Upper lobe of left lung (tissue), 6 donors: Measurements from ENCODE around the gene GDI1. TPM values are rescaled to one million over a fixed set of nuclear protein-coding genes. Genes with fewer than 3 reads are reported as not detected.

ENCODE experiments used
- ATAC-seq, 2 donors: fragments of 200-7000 bp; cut with Tn5 transposase; one replicate each; pipeline ENCODE4 v1.9.1; 2022; ENCODE audit warnings: mild to moderate bottlenecking in 2 of 2, moderate library complexity in 2 of 2; ENCODE audit not compliant: low FRiP score in 2 of 2
- DNase-seq, 2 donors: peaks; one replicate each; pipeline ENCODE4 v3.0.0-alpha.2; 2019 to 2020
- H3K27ac ChIP-seq, 4 donors: fragments of 200-600 bp; sonication (generic); one replicate each; pipeline ENCODE4 v1.5.1; 2016 to 2019
- H3K27me3 ChIP-seq, 4 donors: fragments of 200-600 bp; sonication (generic); one replicate each; pipeline ENCODE4 v1.5.1; 2017 to 2019
- H3K36me3 ChIP-seq, 4 donors: fragments of 200-600 bp; sonication (generic); one replicate each; pipeline ENCODE4 v1.5.1; 2016 to 2019
- H3K4me1 ChIP-seq, 4 donors: fragments of 200-600 bp; sonication (generic); one replicate each; pipeline ENCODE4 v1.5.1; 2018 to 2019
- H3K4me3 ChIP-seq, 4 donors: fragments of 200-600 bp; sonication (generic); one replicate each; pipeline ENCODE4 v1.5.1; 2017 to 2019; ENCODE audit warnings: mild to moderate bottlenecking in 2 of 4, moderate library complexity in 1 of 4
- H3K9me3 ChIP-seq, 4 donors: fragments of 200-600 bp; sonication (generic); one replicate each; pipeline ENCODE4 v1.5.1; 2018 to 2019
- EP300 ChIP-seq, 4 donors: sonication (generic); formaldehyde crosslinking; IDR thresholded peaks; one replicate each; pipeline ENCODE4 v1.5.1; 2017; ENCODE audit warnings: antibody characterized with exemption in 4 of 4, control low read depth in 2 of 4
- POLR2A ChIP-seq, 4 donors: fragments of 450-650 bp; IDR thresholded peaks; one replicate each; pipeline ENCODE4 v1.5.1; 2016 to 2017; ENCODE audit warnings: antibody characterized with exemption in 4 of 4, mild to moderate bottlenecking in 2 of 4
- POLR2AphosphoS5 ChIP-seq, 2 donors: sonication (generic); formaldehyde crosslinking; IDR thresholded peaks; one replicate each; pipeline ENCODE4 v1.5.1; 2017; ENCODE audit warnings: antibody characterized with exemption in 2 of 2
- WGBS, 2 donors: methylation state at CpG; one replicate each; pipeline ENCODE4 v1.1.5; 2017 to 2018; 5-methylcytosine and 5-hydroxymethylcytosine counted together
- total RNA-seq, 6 donors: library from RNA; depleted of rRNA in 4 of 6; stranded (reverse); fragments of >200 nt in 4 of 6; gene quantifications; one replicate each; pipeline versions ENCODE4 v1.1.0 to v1.2.1, GENCODE V29; 2016 to 2021
- TF ChIP-seq, protein P1 (sequence below), 6 experiments: fragments of 450-650 bp in 4 of 6; fragments of 200-600 bp in 2 of 6; sonication (generic) in 2 of 6; IDR thresholded peaks; one replicate each; pipeline ENCODE4 v1.5.1; 2016 to 2019; ENCODE audit warnings: antibody characterized with exemption in 6 of 6
- donor health status: DM: no; HTN: no; CAD: no; lungs with moderate emphysema.
- donor health status: DM: no; HTN: yes; CAD: no; lungs with severe emphysema.

The GDI1 gene
- total RNA-seq, 6 donors from 2014 or later, result 81.2 to 237 (median 96.0) TPM

DNA sequence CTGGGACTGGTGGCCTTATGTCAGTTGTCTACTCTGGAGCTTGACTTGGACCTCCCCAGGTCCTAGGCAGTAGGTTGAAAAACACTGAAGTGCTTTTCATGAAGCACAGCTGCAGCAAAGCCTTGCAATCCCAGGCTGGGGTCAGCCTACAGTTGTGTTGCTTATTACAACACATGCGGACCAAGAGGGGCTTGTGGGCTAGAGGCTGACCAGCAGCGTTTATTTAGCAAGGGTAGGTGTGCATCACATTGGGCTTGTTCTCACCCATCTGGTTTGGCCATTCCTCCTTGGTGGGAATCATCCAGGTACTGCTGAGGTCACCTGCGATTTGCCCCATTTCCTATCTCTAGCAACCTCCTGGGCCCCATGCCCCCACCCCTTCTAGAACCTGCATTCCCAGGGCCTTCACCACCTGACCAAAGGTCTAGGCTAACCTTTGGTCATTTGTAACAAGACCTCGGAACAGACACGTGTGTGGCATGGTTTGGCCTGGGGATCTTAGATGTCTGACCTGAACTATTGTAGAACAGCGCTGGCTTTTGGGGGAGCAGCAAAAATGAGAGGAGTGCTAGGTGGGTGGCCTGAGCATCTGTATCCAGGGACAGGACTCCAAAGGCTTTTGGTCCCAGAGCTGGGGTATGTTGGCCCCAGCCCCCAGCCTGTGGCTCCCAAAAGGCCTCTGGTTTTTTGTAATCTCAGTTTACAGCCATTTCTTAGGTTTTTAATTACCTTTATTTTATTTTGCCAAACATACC lies 35.7 kb upstream of the GDI1 start:
- no peak for TF ChIP-seq EP300 (IDR thresholded peaks at IDR 0.05)
- peak in 2 of 4 donors; percentile 17 to 25 for TF ChIP-seq POLR2A (IDR thresholded peaks at IDR 0.05)
- TF ChIP-seq POLR2AphosphoS5 (IDR thresholded peaks at IDR 0.05), result no peak
- ATAC-seq (no peak), DNase-seq (no peak)
- Histone ChIP-seq H3K4me3 (no peak overlapping the region), H3K4me1 (peaks cover 7 to 34% (median 7%) of the 10 kb centered on the region in 4 donors), H3K36me3 (peaks cover 0 to 37% (median 13%) of the 10 kb centered on the region in 4 donors), H3K27ac (no peak overlapping the region), H3K27me3 (no peaks in the 10 kb centered on the region), H3K9me3 (peaks cover 0 to 14% (median 0%) of the 10 kb centered on the region in 4 donors)
- 40 to 69% methylated on average over 1 to 6 of the region's 6 CpGs for WGBS, 2 donors

GRCh38 chrX:154401918-154402621 lies 34.9 kb upstream of the GDI1 start:
- Histone ChIP-seq H3K36me3 (peaks cover 0 to 37% (median 13%) of the 10 kb centered on the region in 4 donors), H3K27ac (peak overlapping the region in 1 of 4 donors; percentile 35), H3K9me3 (peaks cover 0 to 14% (median 0%) of the 10 kb centered on the region in 4 donors), H3K27me3 (no peaks in the 10 kb centered on the region), H3K4me3 (no peak overlapping the region), H3K4me1 (peaks cover 7 to 25% (median 7%) of the 10 kb centered on the region in 4 donors)
- ATAC-seq (no peak), DNase-seq (no peak)
- 58 to 69% methylated on average over 2 to 6 of the region's 6 CpGs for WGBS, 2 donors
- TF ChIP-seq, protein P1, sequence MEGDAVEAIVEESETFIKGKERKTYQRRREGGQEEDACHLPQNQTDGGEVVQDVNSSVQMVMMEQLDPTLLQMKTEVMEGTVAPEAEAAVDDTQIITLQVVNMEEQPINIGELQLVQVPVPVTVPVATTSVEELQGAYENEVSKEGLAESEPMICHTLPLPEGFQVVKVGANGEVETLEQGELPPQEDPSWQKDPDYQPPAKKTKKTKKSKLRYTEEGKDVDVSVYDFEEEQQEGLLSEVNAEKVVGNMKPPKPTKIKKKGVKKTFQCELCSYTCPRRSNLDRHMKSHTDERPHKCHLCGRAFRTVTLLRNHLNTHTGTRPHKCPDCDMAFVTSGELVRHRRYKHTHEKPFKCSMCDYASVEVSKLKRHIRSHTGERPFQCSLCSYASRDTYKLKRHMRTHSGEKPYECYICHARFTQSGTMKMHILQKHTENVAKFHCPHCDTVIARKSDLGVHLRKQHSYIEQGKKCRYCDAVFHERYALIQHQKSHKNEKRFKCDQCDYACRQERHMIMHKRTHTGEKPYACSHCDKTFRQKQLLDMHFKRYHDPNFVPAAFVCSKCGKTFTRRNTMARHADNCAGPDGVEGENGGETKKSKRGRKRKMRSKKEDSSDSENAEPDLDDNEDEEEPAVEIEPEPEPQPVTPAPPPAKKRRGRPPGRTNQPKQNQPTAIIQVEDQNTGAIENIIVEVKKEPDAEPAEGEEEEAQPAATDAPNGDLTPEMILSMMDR (IDR thresholded peaks at IDR 0.05), result no peak
- no peak for TF ChIP-seq EP300 (IDR thresholded peaks at IDR 0.05)
- TF ChIP-seq POLR2AphosphoS5 (IDR thresholded peaks at IDR 0.05), result no peak
- no peak for TF ChIP-seq POLR2A (IDR thresholded peaks at IDR 0.05)

DNA sequence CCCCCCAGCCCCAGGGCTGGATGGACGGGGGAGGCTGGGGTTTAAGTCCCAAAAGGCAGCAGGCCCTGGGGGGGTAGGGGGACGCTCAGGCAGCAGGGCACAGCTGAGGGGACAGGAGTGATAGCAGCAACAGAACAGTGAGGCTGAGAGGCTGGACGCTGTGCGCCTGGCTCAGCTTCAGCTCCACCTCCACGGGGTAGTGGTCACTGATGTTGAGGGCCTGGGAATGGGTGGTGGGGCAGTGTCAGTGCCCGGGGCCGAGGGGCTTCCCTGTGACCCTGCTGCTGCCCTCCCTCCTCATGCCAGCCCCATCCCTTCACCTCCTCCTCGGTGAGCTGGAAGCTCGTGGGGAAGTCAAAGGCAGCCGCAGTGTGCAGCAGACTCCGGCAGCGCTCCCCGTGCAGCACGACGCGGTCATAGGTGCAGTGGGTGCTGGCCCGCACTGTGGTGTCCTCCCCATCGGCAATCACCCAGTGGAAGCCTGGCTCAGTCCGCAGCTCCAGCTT lies 34.3 kb upstream of the GDI1 start:
- Histone ChIP-seq H3K9me3 (peaks cover 0 to 12% (median 0%) of the 10 kb centered on the region in 4 donors), H3K36me3 (peaks cover 0 to 37% (median 13%) of the 10 kb centered on the region in 4 donors), H3K4me3 (no peak overlapping the region), H3K4me1 (peaks cover 7 to 22% (median 7%) of the 10 kb centered on the region in 4 donors), H3K27ac (peak overlapping the region in 1 of 4 donors; percentile 35), H3K27me3 (no peaks in the 10 kb centered on the region)
- no peak for ATAC-seq
- TF ChIP-seq EP300 (IDR thresholded peaks at IDR 0.05) (no peak), POLR2A (IDR thresholded peaks at IDR 0.05) (no peak), POLR2AphosphoS5 (IDR thresholded peaks at IDR 0.05) (no peak)
- TF ChIP-seq, protein P1 (IDR thresholded peaks at IDR 0.05), result no peak
- 76 to 100% methylated on average over 1 to 16 of the region's 19 CpGs for WGBS, 2 donors
- DNase-seq, result no peak

DNA sequence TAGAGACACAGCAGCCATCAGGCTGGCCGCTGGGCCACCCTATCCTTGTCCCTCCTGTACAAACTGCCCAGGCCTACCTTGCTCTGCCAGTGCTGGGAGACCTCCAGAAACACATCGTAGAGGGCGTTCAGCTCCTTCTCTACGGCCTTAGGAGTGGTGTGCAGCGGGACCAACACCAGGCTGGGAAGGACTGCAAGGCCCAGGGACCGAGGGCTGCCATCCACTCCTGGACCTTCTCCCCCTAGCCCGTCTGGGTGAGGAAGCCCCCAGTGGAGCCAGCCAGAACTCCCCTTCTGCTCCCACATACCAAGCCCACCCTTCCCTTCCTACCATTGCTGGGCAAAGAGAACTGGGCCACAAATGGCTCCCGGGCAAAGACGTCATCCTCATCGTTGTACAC lies 33.8 kb upstream of the GDI1 start:
- DNase-seq (no peak), ATAC-seq (no peak)
- no peak overlapping the region for H3K4me3 ChIP-seq
- no peaks in the 10 kb centered on the region for H3K27me3 ChIP-seq
- peaks cover 7 to 22% (median 7%) of the 10 kb centered on the region in 4 donors for H3K4me1 ChIP-seq
- 85% methylated on average over 10 of the region's 10 CpGs; no CpG with 5 or more reads in 1 of the 2 donors for WGBS, 2 donors
- H3K9me3 ChIP-seq, result peaks cover 0 to 7% (median 0%) of the 10 kb centered on the region in 4 donors
- TF ChIP-seq, protein P1 (IDR thresholded peaks at IDR 0.05), result no peak
- TF ChIP-seq POLR2A (IDR thresholded peaks at IDR 0.05) (no peak), EP300 (IDR thresholded peaks at IDR 0.05) (no peak)
- H3K36me3 ChIP-seq, result peaks cover 0 to 37% (median 13%) of the 10 kb centered on the region in 4 donors
- H3K27ac ChIP-seq, result no peak overlapping the region

DNA sequence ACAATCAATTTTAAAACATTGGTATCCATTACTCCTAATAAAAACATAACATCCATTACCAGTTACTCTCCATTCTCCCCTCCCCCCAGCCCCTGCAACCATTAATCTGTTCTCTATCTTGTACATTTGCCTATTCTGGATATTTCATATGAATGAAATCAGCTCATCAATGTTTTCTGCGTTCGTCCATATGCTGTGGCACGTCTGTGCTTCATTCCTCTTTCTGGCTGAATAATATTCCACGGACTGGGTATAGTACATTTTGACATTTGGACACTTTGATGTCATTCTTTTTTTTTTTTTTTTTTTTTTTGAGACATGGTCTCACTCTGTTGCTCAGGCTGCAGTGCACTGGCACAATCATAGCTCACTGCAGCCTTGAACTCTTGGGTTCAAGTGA lies 33.1 kb upstream of the GDI1 start:
- Histone ChIP-seq H3K27me3 (no peaks in the 10 kb centered on the region), H3K27ac (no peak overlapping the region), H3K9me3 (peaks cover 0 to under 1% (median 0%) of the 10 kb centered on the region in 4 donors), H3K4me1 (peaks cover 7 to 22% (median 7%) of the 10 kb centered on the region in 4 donors), H3K4me3 (no peak overlapping the region), H3K36me3 (peaks cover 0 to 35% (median 13%) of the 10 kb centered on the region in 4 donors)
- no peak for ATAC-seq
- 85 to 94% methylated on average over 4 of the region's 4 CpGs for WGBS, 2 donors
- TF ChIP-seq POLR2AphosphoS5 (IDR thresholded peaks at IDR 0.05), result no peak
- no peak for TF ChIP-seq POLR2A (IDR thresholded peaks at IDR 0.05)
- no peak for DNase-seq
